GM21529 (cell line): ENCODE results near the gene AAK1.
"Not testable (repeated sequence)": the region's sequence is repeated elsewhere in the genome, so short reads cannot be mapped to it uniquely, and the experiment has no call there.

Experiments used
- ATAC-seq: cut with Tn5 transposase; IDR thresholded peaks from one replicate; pipeline ENCODE4 v1.9.1; 2021; ENCODE audit not compliant: unreplicated experiment

The AAK1 gene

DNA sequence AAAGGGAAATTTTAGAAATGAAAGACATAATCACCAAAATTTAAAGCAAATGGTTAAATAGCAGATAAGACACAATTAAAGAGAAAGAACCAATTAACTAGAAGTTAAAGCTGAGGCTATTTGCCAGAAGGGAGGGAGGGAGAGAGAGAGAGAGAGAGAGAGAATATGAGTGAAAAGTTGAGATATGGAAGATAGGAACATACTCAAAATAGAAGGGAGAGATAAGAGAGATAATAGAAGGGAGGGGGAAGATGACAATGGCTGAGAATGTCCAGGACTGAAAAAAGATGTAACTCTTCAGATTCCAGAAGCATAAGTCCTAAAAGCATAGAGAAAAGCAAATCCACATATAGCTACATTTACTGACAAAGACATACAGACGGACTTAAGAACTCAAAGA, 17.1 kb upstream of the AAK1 start:
- no peak for ATAC-seq

DNA sequence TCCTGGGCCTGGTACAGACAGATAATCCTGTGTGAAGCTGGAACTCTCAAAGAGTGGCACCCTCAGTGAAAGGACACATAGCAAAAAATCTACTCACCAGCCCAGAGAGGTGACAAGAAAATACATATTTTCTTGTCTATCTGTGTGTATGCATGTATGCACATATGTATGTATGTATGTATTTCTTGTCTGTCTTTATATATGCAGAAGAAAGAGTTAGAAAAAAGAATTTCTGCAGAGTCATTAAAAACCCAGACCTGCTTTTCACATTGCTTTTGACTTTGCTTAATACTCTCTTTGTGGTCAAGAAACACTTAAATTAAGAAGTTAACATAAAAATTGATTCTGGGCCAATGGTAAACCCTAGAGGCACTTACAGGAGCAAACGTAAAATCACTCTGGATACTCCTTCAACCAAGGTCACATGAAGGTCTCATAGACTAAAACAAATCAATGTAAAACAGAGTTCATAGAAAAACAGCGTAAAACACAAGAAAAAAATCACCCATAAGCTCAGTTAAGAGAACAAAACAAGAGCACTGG, 16.5 kb upstream of the AAK1 start:
- ATAC-seq, result no peak

DNA sequence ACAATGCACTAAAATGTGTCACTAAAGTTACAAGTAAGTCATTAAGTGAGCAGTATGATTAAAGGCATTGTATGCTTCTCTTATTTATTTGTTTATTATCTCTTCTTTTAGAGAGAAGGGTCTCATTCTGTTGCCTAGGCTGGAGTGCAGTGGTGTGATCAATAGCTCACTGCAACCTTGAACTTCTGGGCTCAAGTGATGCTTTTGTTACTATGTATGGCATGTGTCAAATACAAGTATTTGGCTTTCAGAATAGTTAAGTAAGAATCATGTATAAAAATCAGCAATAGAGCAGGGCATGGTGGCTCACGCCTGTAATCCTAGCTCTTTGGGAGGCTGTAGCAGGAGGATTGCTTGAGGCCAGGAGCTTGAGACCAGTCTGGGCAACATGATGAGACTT, 15.8 kb upstream of the AAK1 start:
- ATAC-seq, result no peak

DNA sequence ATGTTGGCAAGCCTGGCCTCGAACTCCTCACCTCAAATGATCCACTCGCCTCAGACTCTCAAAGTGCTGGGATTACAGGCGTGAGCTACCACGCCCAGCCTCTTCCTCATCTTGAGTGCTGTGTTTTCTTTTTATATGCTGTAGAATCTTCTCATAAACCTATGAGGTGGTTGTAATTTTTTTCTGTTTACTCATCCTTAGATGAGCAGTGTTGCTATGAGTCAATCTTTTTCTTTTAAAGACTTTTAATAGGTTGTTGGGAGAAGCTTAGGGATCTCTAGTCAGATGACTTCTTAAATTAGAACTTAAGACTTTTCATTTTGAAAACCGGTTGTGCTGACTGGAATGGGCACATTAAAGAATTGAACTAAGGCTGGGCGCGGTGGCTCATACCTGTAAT, 8.7 kb upstream of the AAK1 start:
- no peak for ATAC-seq

DNA sequence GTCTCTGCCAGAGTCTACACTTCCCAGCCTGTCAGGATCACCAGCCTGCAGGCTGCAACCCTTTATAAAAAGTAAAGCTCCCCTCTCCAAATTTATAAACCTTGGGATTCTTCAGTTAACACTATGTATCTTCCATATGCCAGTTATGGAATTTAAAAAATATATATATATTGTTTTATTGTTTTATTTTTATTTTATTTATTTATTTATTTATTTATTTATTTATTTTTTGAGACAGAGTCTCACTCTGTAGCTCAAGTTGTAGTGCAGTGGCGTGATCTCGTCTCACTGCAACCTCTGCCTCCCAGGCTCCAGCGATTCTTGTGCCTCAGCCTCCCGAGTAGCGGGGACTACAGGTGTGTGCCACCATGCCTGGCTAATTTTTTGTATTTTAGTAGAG, 3.7 kb upstream of the AAK1 start:
- not testable (repeated sequence) for ATAC-seq

DNA sequence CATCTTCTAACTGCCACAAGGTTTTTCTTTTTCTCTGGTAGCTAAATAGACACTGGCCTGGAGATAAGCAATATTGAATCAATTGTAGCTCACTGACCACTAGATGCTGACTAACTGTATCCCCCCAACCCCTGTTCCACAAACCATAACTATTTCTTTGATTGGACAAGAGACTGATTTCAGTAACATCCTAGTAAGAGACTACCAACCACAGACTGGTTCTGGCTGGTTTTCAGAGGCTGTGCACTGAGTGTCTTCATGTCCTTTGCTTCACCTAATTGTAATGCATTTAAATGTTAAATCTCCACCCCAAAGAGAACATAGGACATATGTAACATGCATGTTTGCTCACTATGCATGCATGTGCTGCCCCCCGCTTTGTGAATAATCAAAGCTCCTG, 3.2 kb upstream of the AAK1 start:
- ATAC-seq, result no peak

DNA sequence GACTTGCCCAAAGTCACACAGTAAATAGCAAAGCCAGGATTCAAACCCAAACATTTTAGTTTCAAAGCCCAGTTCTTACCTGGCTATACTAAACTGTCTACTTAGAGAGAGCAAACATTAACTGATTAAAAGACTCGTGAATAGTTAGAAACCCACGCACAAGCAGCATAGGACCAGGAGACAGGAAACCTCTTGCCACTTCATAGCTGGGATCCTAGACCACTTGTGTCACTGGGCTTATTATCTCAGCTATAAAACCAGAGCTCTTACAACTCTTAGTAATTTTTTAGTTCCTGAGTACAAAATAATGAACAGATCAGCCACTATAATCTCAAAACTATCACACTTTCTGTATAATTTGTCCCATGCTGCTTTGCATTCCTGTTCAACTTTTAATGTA, 2.4 kb upstream of the AAK1 start:
- ATAC-seq, result no peak

DNA sequence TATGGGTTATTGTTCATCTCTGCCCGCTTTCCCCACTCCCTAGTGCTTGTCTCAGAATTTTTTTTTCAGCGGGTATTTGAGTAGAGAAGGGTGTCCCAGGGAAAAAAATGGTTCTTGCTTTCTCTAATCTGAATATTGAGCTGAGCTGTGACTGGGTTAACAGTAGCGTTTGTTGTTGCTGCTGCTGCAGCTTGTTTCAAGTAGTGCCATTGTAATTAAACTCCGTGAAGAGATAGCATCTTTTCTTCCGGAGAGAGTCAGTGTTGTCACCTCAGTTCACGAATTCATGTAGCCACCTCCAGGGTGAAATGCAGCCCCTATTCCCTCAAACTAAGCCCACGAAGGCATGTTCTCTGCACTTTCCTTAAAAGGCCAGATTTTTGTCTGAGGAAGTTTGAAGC, 1.5 kb upstream of the AAK1 start:
- ATAC-seq, result no peak

DNA sequence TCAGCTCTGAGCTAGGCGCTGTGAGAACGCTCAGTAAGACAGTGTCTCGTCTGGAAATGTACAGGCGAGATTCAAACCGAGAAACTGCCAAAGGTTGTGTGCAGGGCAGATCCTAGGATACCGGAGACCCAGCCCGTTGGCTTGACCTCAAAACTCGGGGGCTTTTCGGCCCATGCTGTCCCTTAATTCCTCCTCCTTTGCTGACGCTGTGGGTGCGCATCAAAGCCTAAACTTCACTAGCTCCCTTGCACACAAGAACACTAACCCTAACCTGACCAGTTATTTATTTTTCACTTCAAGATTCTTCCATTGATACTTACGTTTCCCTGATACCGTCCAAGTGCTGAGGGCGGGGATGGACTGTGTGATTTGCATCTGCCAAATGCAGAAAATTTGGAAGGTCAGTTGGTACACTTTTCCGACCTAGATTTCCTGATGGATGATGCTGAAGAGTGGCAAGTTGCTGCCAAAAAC, 1.0 kb upstream of the AAK1 start:
- peak; percentile 19 for ATAC-seq

DNA sequence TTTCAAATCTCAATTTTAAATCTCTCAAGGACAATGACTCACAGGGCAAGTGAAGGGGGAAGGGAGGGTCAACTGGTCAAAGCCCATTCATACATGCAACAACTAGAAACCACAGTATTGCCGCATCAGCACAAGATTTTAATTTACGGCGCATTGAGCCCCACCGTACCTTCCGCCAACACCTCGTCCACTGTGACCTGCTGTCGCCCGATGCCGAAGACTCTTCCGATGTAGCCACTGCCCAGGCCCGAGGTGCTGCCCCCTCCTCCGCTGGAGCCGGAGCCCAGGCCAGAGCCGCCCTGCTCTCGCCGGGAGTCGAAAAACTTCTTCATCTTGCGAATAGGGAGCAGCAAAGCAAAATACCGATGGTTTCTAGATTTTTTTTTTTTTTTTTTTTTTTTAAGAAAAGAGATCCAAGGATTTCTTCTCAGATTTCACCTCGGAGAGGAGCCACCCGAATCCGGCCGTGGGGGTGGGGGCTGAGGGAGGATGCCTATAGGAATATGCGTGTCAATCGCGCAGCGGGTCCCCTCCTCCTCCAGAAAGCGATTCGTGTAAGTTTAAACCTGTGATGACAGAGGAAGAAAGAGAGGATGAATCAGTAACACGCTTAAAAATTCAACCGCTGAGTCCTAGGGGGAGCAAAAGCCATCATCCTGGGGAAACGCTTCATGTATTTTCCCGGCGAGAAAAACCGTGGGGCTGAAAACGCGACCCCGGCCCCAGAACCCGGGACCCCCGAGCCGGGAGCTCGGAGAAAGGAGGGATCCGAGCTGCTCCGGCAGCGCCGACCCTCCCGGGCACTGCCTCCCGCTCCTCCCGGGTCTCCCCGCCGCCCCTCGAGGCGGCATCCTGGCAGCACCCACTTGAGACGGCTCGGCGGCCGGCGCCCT, 584 bp downstream of the AAK1 start:
- ATAC-seq, result peak; percentile 11

DNA sequence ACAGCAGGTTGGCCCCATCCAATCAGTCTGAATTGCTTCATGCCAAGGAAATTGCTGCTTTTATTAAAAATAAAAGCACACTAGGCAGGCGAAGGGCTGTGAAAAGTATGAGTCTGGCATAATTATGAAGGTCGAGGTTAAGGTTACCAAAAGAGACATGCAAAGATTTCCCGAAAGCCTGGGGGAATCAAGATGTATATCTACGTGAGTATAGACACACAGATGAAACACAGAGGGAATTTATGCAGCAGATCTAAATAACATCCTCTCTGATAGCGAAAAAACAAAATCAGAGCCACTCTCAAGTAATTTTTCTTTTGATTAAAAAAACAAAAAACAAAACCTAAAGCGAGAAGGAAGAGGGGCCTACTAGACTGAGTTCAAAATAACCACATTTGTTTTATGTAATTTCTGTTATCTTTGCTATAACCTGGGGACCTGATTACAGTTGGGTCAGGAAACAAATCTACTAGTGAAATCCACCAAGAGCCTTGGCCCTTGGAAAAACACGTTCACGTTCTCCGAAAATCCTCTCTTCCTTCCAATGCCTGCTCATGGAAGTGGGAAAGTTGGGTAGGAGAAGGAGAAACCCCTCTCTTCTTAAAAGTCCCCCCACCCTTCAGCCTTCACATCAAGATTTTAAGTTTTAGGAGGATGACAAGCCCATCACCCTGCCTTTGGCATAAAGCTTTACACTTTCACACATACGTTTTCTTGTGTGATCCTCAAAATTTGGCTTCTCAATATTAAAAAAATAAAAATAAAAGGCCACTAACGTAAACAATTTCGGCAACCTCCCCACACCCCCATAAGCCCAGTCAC, 1.4 kb downstream of the AAK1 start:
- ATAC-seq, result no peak

DNA sequence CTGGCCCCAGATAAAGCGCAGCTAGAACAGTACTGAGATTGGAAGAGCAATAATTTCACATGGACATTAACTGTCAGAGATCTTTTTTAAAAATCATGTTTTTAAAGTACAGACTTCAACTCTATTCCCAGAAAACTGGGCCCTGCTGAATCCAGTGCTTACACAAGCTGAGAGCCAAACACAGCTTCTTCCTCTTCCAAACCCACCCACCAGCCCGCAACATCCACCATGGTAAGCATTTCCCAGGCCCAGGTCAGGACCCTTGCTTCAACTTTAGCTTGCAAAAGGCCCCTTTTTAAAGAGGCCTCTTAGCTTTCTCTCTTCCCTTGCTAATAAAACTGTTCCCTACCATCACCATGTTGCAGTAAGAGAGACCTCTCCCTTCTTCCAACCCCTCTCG, 2.1 kb downstream of the AAK1 start:
- ATAC-seq, result no peak

DNA sequence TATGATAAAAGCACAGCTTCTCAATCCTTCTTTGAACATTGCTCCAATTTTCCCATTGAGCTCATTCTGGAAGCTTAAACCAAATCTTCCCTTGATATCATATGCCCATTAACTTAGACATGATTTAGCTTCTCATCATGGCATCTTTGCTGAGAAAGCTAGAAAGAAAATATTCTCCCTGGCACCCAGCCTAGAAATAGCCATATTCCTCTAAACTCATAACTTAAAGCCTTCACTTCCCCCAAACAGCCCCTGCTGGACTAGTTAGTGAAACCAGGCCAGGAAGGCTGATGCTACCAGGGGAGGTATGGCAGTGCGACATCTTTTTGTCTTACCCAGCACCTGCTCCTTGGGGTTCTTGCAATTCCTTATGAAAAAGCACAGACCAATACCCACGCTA, 4.3 kb downstream of the AAK1 start:
- ATAC-seq, result no peak

DNA sequence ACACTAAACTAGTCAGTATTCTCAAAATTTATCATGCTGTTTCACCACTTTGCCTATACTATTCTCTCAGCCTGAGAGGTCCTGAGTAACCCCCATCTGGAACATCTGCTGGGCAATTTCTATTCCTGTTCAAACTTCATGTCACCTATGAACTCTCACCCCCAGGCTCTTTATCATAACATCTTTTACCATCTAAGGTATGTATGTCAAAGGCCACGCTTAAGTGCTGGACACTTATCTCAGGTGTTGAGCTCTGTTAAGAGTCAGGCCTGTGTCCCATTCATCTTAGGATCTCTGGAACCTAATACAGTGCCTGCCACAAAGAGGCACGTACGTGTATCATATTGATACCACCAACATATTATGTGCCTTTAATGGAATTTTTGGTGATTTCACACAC, 4.9 kb downstream of the AAK1 start:
- no peak for ATAC-seq

DNA sequence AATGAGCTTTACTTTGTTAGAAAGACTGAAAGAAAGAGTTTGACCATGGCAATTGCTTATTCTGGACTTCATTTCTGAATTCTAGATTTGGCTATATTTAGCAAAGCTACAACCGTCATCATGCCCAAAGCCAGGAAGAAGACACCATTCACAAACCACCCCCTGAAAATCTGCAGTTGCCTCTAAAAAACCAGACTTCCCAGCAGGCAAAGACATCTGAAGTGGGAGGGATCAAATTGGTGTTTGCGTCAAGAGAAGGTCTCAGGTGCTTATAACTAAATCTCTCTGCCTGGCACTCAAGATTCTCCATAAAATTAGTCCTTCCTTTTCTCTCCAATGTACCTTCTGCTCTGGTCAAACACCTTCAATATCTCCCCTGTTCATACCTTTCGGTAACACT, 5.6 kb downstream of the AAK1 start:
- no peak for ATAC-seq

DNA sequence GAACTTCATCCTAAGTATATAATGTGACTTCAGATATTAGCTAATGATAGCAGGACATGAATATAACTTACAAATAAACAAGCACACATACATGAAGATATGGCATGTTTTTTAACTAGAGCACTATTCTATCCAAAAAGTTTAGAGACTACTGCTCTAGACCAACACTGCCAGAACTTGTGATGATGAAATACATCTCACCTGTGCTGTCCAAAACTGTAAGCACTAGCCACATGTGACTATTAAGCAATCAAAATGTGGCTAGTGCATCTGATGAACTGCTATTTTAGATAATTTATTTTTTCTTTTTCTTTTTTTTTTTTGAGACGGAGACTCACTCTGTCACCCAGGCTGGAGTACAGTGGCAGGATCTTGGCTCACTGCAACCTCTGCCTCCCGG, 7.1 kb downstream of the AAK1 start:
- ATAC-seq, result no peak

DNA sequence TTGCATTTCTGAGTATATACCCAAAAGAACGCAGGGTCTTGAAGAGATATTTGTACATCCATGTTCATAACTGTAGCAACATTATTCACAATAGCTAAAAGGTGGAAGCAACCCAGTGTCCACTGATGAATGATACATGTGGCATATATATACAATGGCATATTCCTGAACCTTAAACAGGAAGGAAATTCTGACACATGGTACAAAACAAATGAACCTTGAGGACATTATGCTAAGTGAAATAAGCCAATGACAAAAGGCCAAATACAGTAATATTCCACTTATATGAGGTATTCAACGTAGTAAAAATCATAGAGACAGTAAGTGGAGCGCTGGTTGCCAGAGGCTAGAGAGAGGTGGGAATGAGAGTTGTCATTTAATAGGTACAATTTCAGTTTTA, 8.1 kb downstream of the AAK1 start:
- ATAC-seq, result no peak

DNA sequence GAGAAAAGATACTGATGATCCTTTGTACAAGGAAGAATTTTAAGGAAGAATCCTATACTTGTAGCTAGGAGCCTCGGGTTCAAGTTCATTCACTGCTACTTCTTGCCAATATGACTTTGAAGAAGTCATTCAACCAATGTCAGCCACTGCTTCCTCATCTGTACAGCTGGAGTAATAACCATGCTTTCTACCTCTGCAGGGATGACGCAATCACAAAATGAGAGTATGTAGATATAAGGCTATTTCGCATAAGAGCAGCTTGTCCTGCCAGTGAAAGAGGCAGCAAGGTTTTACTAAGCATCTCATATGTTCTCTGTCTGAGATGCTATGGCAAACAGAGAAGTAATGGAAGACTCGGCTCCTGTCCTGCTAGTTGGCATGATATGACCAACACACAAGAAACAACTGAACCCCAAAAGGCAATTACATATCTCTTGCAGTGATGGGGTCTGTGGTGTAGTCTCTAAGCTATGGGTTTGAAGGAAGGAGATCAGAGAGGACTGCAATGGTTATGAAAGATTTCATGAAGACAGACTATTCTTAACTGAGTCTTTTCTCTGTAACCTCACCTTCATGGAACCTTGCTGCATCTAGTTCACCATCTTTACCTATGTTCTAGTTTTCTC, 9.2 kb downstream of the AAK1 start:
- no peak for ATAC-seq

DNA sequence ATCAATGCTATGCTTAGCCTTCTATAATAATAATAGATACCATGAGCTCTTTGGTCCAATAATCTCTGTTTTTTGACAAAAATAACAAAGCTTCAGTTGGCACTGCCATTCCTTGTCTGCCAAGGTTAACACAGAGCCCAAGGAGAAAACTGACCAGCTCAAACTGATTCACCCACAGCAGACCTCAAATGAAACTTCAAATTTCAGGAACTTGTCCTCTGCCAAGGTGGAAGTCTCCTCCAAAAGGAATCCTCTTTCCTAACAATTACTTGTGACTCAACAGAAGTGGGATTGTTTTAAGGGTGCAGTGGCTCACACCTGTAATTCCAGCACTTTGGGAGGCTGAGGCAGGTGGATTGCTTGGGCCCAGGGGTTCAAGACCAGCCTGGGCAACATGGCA, 12.1 kb downstream of the AAK1 start:
- ATAC-seq, result no peak

DNA sequence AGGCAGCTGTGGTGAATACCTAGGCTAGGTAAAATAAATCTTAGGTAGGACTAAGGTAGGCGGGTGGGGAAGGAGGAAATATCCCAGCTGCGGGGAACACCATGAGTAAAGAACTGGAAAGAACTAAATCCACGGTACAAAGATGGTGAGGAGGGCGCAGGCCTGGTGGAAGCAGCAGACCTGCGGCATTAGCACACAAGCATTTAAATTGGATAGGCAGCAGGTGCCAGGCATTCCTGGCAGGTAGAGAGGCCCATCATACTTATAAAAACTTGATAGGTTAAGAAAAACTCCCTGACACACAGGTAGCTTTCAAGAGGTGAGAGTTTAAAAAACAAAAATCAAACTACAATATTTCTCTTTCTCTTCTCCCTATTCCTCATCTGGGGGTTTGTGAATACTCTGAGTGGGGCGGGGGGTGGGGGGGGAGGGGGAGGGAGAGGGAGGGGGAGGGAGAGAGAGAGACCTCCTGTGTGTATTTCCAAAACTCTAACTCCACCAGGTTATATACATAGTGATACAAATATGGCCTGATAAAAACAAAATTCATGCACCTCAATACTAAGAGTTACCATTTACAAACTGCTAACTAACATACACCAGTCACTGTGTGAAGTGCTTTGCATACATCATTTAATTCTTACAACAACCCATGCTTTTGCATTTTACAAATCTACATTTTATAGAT, 13.5 kb downstream of the AAK1 start:
- no peak for ATAC-seq
